ENCODE data around the gene FHOD3.

DNA sequence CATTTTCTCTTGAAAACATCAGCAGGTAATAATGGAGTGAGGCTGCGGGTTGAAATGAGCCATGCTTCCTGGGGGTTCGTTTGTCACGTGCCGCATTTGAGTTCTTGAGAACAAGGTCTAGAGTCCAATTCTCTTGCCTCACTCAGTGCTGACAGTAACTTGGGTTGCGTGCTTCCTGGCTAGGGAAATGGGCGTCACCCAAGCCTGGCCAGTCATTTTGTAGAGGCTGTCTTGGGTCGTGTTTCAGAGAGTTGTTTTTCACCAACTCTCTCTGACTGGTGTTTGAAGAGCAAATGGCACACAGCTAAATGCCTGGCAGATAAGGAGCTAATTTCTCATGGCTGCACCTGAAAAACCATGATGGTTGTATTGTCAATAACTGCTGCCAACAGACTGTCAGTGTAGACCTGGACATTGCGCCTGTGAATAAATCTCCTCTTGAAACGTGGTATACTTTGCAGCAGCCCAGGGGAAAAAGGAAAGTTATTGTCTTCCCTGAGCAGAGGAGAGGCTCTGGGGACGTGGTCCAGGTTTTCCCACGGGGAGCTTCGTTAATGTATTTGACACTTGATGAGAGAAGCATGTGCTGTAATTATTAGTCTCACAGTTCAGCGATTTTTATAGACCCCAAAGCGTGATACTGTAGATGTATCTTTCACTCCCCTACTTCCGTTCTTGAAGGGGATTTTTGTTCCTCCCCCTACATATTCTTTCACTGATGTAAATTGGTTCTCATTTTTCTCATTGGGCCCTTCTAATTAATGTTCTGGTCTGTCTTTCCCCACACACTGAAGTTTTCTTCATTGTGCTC is 196.0 kb downstream of the FHOD3 start:
- TF ChIP-seq, protein P1, sequence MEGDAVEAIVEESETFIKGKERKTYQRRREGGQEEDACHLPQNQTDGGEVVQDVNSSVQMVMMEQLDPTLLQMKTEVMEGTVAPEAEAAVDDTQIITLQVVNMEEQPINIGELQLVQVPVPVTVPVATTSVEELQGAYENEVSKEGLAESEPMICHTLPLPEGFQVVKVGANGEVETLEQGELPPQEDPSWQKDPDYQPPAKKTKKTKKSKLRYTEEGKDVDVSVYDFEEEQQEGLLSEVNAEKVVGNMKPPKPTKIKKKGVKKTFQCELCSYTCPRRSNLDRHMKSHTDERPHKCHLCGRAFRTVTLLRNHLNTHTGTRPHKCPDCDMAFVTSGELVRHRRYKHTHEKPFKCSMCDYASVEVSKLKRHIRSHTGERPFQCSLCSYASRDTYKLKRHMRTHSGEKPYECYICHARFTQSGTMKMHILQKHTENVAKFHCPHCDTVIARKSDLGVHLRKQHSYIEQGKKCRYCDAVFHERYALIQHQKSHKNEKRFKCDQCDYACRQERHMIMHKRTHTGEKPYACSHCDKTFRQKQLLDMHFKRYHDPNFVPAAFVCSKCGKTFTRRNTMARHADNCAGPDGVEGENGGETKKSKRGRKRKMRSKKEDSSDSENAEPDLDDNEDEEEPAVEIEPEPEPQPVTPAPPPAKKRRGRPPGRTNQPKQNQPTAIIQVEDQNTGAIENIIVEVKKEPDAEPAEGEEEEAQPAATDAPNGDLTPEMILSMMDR (IDR thresholded peaks at IDR 0.05): no peak
- no peak for TF ChIP-seq POLR2A (IDR thresholded peaks at IDR 0.05)
